Kidney glomerular epithelial cell (primary cell): Measurements from ENCODE around the gene CDC42EP1.

ENCODE experiments used
- DNase-seq: peaks from one replicate; lab custom pipeline; 2025; lab: John Stamatoyannopoulos, UW

Gene CDC42EP1

GRCh38 chr22:37611207-37611606 lies 50.9 kb downstream of the CDC42EP1 start:
- no peak for DNase-seq

- DNase-seq: no peak
These were observed 56.2 kb downstream of the CDC42EP1 start for GRCh38 chr22:37616201-37617083.

- no peak for DNase-seq
These were observed 57.2 kb downstream of the CDC42EP1 start for GRCh38 chr22:37617431-37617830.

GRCh38 chr22:37618072-37618656 lies 57.9 kb downstream of the CDC42EP1 start:
- no peak for DNase-seq

GRCh38 chr22:37618674-37619073 lies 58.4 kb downstream of the CDC42EP1 start:
- no peak for DNase-seq
